Cardiac muscle cell (in vitro differentiated cells and primary cell): ENCODE results near the gene CRIP1. TPM values are rescaled to one million over a fixed set of nuclear protein-coding genes. Genes with fewer than 3 reads are reported as not detected.

Experiments
- DNase-seq, 2 donors: peaks; one replicate each; pipeline versions ENCODE4 v3.0.0 to v3.0.0-alpha.2; 2010 to 2017; ENCODE audit warnings: low read depth in 1 of 2, low spot score in 1 of 2
- H3K27ac ChIP-seq: fragments of 200-600 bp; sonication (generic); 2 replicates; pipeline ENCODE4 v1.5.1; 2016
- H3K27me3 ChIP-seq: fragments of 200-600 bp; sonication (generic); 2 replicates; pipeline ENCODE4 v1.6.0; 2016; ENCODE audit warnings: control low read depth
- H3K36me3 ChIP-seq: fragments of 200-600 bp; sonication (generic); 2 replicates; pipeline ENCODE4 v1.5.1; 2016; ENCODE audit warnings: control low read depth
- H3K4me1 ChIP-seq: fragments of 200-600 bp; sonication (generic); 2 replicates; pipeline ENCODE4 v1.8.1; 2017; ENCODE audit warnings: low read depth, mild to moderate bottlenecking, mixed run types
- H3K4me3 ChIP-seq: fragments of 200-600 bp; sonication (generic); 2 replicates; pipeline ENCODE4 v1.5.1; 2016; ENCODE audit warnings: mild to moderate bottlenecking
- H3K9me3 ChIP-seq: fragments of 200-600 bp; sonication (generic); 2 replicates; pipeline ENCODE4 v1.5.1; 2017; ENCODE audit warnings: low read depth, mild to moderate bottlenecking, control low read depth
- CTCF ChIP-seq: IDR thresholded peaks from 2 replicates; pipeline ENCODE4 v1.5.1; 2012; ENCODE audit warnings: low read depth, mild to moderate bottlenecking, low read length
- polyA plus RNA-seq: library from polyadenylated mRNA; unstranded; fragments of >200 nt; fragmentation: Nextera tagmentation; extraction: Ambion mirVana; gene quantifications from 2 replicates; pipeline ENCODE4 v1.2.1, GENCODE V29; 2016
- total RNA-seq: library from RNA; depleted of rRNA; stranded (reverse); fragments of >200 nt; gene quantifications from 2 replicates; pipeline ENCODE4 v1.2.3, GENCODE V29; 2016

The CRIP1 gene
- total and polyA plus RNA-seq, 2 experiments from 2014 or later = 51.1 to 196 TPM

- H3K36me3 ChIP-seq = no peaks in the 10 kb centered on the region
- H3K27ac ChIP-seq = no peak overlapping the region
- H3K4me1 ChIP-seq = no peaks in the 10 kb centered on the region
- no peak for DNase-seq
- no peaks in the 10 kb centered on the region for H3K9me3 ChIP-seq
- TF ChIP-seq CTCF = no peak
- no peaks in the 10 kb centered on the region for H3K27me3 ChIP-seq
- H3K4me3 ChIP-seq = no peak overlapping the region
These were observed 12.0 kb downstream of the CRIP1 start for GRCh38 chr14:105498430-105499255.

- Histone ChIP-seq H3K27me3 (no peaks in the 10 kb centered on the region), H3K27ac (no peak overlapping the region)
- DNase-seq = no peak
These were observed 12.8 kb downstream of the CRIP1 start for GRCh38 chr14:105499256-105500035.

GRCh38 chr14:105500036-105500725, 13.5 kb downstream of the CRIP1 start:
- DNase-seq = no peak

More at GRCh38 chr14:105499256-105500035, 12.8 kb downstream of the CRIP1 start:
- no peak overlapping the region for H3K4me3 ChIP-seq
- no peaks in the 10 kb centered on the region for H3K4me1 ChIP-seq
- TF ChIP-seq CTCF = no peak
- H3K36me3 ChIP-seq = no peaks in the 10 kb centered on the region
- H3K9me3 ChIP-seq = no peaks in the 10 kb centered on the region

GRCh38 chr14:105500726-105501101, 14.0 kb downstream of the CRIP1 start:
- no peaks in the 10 kb centered on the region for H3K4me1 ChIP-seq
- TF ChIP-seq CTCF = no peak

More at GRCh38 chr14:105500036-105500725, 13.5 kb downstream of the CRIP1 start:
- TF ChIP-seq CTCF = no peak
- Histone ChIP-seq H3K9me3 (no peaks in the 10 kb centered on the region), H3K4me1 (no peaks in the 10 kb centered on the region), H3K36me3 (no peaks in the 10 kb centered on the region), H3K27me3 (no peaks in the 10 kb centered on the region), H3K27ac (peak overlapping the region; percentile 48), H3K4me3 (no peak overlapping the region)

GRCh38 chr14:105501504-105502291, 15.0 kb downstream of the CRIP1 start:
- Histone ChIP-seq H3K27ac (no peak overlapping the region), H3K4me1 (no peaks in the 10 kb centered on the region), H3K27me3 (no peaks in the 10 kb centered on the region), H3K36me3 (no peaks in the 10 kb centered on the region), H3K9me3 (no peaks in the 10 kb centered on the region), H3K4me3 (no peak overlapping the region)
- no peak for DNase-seq
- TF ChIP-seq CTCF = no peak

More at GRCh38 chr14:105500726-105501101, 14.0 kb downstream of the CRIP1 start:
- no peak for DNase-seq
- H3K4me3 ChIP-seq = no peak overlapping the region
- no peak overlapping the region for H3K27ac ChIP-seq
- no peaks in the 10 kb centered on the region for H3K9me3 ChIP-seq
- no peaks in the 10 kb centered on the region for H3K36me3 ChIP-seq
- H3K27me3 ChIP-seq = no peaks in the 10 kb centered on the region
